Skeletal muscle tissue (tissue), 4 donors: ENCODE measurements around the gene EXT2. TPM values are rescaled to one million over a fixed set of nuclear protein-coding genes. Genes with fewer than 3 reads are reported as not detected.

Experiments
- H3K27ac ChIP-seq: one replicate; pipeline ENCODE4 v1.7.0; 2013; ENCODE audit warnings: mild to moderate bottlenecking, low read depth, low read length, inconsistent platforms
- H3K27me3 ChIP-seq, 3 donors: one replicate each; pipeline ENCODE4 v1.7.0; 2013; ENCODE audit warnings: low read length in 3 of 3; ENCODE audit not compliant: control insufficient read depth in 3 of 3, insufficient read depth in 3 of 3
- H3K36me3 ChIP-seq, 3 donors: one replicate each; pipeline ENCODE4 v1.7.0; 2013; ENCODE audit warnings: low read length in 3 of 3; ENCODE audit not compliant: control insufficient read depth in 3 of 3, insufficient read depth in 3 of 3
- H3K4me1 ChIP-seq, 3 donors: one replicate each; pipeline ENCODE4 v1.7.0; 2013; ENCODE audit warnings: low read length in 3 of 3, mild to moderate bottlenecking in 3 of 3; ENCODE audit not compliant: control insufficient read depth in 3 of 3, insufficient read depth in 3 of 3
- H3K4me3 ChIP-seq, 3 donors: one replicate each; pipeline ENCODE4 v1.7.0; 2013; ENCODE audit warnings: low read length in 3 of 3
- H3K9ac ChIP-seq, 3 donors: one replicate each; pipeline ENCODE4 v1.7.0; 2013; ENCODE audit warnings: low read length in 3 of 3, mild to moderate bottlenecking in 3 of 3, moderate library complexity in 2 of 3, low read depth in 1 of 3
- H3K9me3 ChIP-seq, 3 donors: one replicate each; pipeline ENCODE4 v1.7.0; 2013; ENCODE audit warnings: low read length in 3 of 3; ENCODE audit not compliant: control insufficient read depth in 3 of 3
- total RNA-seq: library from RNA; depleted of rRNA; stranded (reverse); fragments of >200 nt; gene quantifications from one replicate; pipeline ENCODE4 v1.2.3, GENCODE V29; 2014
- donor health status: Osteomylitis.

The EXT2 gene
- total RNA-seq, 1 donor from 2014 or later = 106 TPM

- H3K9me3 ChIP-seq = no peaks in the 10 kb centered on the region
- H3K4me3 ChIP-seq = no peak overlapping the region
- no peaks in the 10 kb centered on the region for H3K27me3 ChIP-seq
- peaks cover 2 to 18% (median 15%) of the 10 kb centered on the region in 3 donors for H3K36me3 ChIP-seq
- no peak overlapping the region for H3K27ac ChIP-seq
- H3K9ac ChIP-seq = no peak overlapping the region
- no peaks in the 10 kb centered on the region for H3K4me1 ChIP-seq
Measured at GRCh38 chr11:44082645-44083044, 12.8 kb upstream of the EXT2 start.

- Histone ChIP-seq H3K27me3 (no peaks in the 10 kb centered on the region), H3K4me3 (no peak overlapping the region), H3K27ac (no peak overlapping the region), H3K9me3 (no peaks in the 10 kb centered on the region), H3K36me3 (peaks cover 0 to 16% (median 13%) of the 10 kb centered on the region in 3 donors), H3K4me1 (no peaks in the 10 kb centered on the region), H3K9ac (no peak overlapping the region)
Measured at GRCh38 chr11:44083433-44083832, 12.0 kb upstream of the EXT2 start.

- no peak overlapping the region for H3K27ac ChIP-seq
- peaks cover 0 to 12% (median 8%) of the 10 kb centered on the region in 3 donors for H3K36me3 ChIP-seq
- H3K4me1 ChIP-seq = no peaks in the 10 kb centered on the region
- H3K4me3 ChIP-seq = no peak overlapping the region
- no peaks in the 10 kb centered on the region for H3K9me3 ChIP-seq
- no peaks in the 10 kb centered on the region for H3K27me3 ChIP-seq
- H3K9ac ChIP-seq = no peak overlapping the region
Measured at GRCh38 chr11:44083906-44084305, 11.6 kb upstream of the EXT2 start.

GRCh38 chr11:44085330-44085729, 10.1 kb upstream of the EXT2 start:
- peaks cover 0 to 10% (median 3%) of the 10 kb centered on the region in 3 donors for H3K36me3 ChIP-seq
- no peak overlapping the region for H3K4me3 ChIP-seq
- no peak overlapping the region for H3K9ac ChIP-seq
- H3K9me3 ChIP-seq = no peaks in the 10 kb centered on the region
- H3K27me3 ChIP-seq = no peaks in the 10 kb centered on the region
- no peak overlapping the region for H3K27ac ChIP-seq
- H3K4me1 ChIP-seq = no peaks in the 10 kb centered on the region

GRCh38 chr11:44088377-44088776, 7.1 kb upstream of the EXT2 start:
- no peaks in the 10 kb centered on the region for H3K27me3 ChIP-seq
- no peak overlapping the region for H3K9ac ChIP-seq
- H3K27ac ChIP-seq = no peak overlapping the region
- peaks cover 0 to 7% (median 0%) of the 10 kb centered on the region in 3 donors for H3K36me3 ChIP-seq
- no peaks in the 10 kb centered on the region for H3K4me1 ChIP-seq
- no peaks in the 10 kb centered on the region for H3K9me3 ChIP-seq
- no peak overlapping the region for H3K4me3 ChIP-seq

GRCh38 chr11:44088871-44089270, 6.6 kb upstream of the EXT2 start:
- peaks cover 0 to 6% (median 0%) of the 10 kb centered on the region in 3 donors for H3K36me3 ChIP-seq
- no peaks in the 10 kb centered on the region for H3K9me3 ChIP-seq
- no peaks in the 10 kb centered on the region for H3K27me3 ChIP-seq
- no peak overlapping the region for H3K4me3 ChIP-seq
- H3K9ac ChIP-seq = no peak overlapping the region
- H3K4me1 ChIP-seq = no peaks in the 10 kb centered on the region
- H3K27ac ChIP-seq = no peak overlapping the region

GRCh38 chr11:44090539-44090938, 4.9 kb upstream of the EXT2 start:
- Histone ChIP-seq H3K4me3 (no peak overlapping the region), H3K4me1 (peaks cover 2 to 4% (median 4%) of the 10 kb centered on the region in 3 donors), H3K27me3 (no peaks in the 10 kb centered on the region), H3K27ac (no peak overlapping the region), H3K9me3 (no peaks in the 10 kb centered on the region), H3K36me3 (peaks cover 0 to 2% (median 0%) of the 10 kb centered on the region in 3 donors), H3K9ac (no peak overlapping the region)

- no peaks in the 10 kb centered on the region for H3K27me3 ChIP-seq
- no peak overlapping the region for H3K27ac ChIP-seq
- H3K9me3 ChIP-seq = no peaks in the 10 kb centered on the region
- no peak overlapping the region for H3K9ac ChIP-seq
- H3K36me3 ChIP-seq = no peaks in the 10 kb centered on the region
- H3K4me1 ChIP-seq = peaks cover 9 to 12% (median 11%) of the 10 kb centered on the region in 3 donors
- H3K4me3 ChIP-seq = no peak overlapping the region
Measured at GRCh38 chr11:44094260-44094868, 1.1 kb upstream of the EXT2 start.

GRCh38 chr11:44096360-44097185, 1.1 kb downstream of the EXT2 start:
- Histone ChIP-seq H3K4me3 (peak overlapping the region; percentile 79 to 81 (median 80)), H3K36me3 (peaks cover 0 to 4% (median 0%) of the 10 kb centered on the region in 3 donors), H3K9ac (peak overlapping the region; percentile 82 to 89 (median 84)), H3K27me3 (no peaks in the 10 kb centered on the region), H3K27ac (no peak overlapping the region), H3K9me3 (no peaks in the 10 kb centered on the region), H3K4me1 (peaks cover 16 to 22% (median 18%) of the 10 kb centered on the region in 3 donors)

GRCh38 chr11:44097821-44098220, 2.3 kb downstream of the EXT2 start:
- Histone ChIP-seq H3K27ac (no peak overlapping the region), H3K27me3 (no peaks in the 10 kb centered on the region), H3K36me3 (peaks cover 0 to 4% (median 0%) of the 10 kb centered on the region in 3 donors), H3K4me1 (peaks cover 18 to 24% (median 19%) of the 10 kb centered on the region in 3 donors), H3K4me3 (no peak overlapping the region), H3K9me3 (no peaks in the 10 kb centered on the region), H3K9ac (no peak overlapping the region)
